Measurements from ENCODE around the gene DVL2.

DNA sequence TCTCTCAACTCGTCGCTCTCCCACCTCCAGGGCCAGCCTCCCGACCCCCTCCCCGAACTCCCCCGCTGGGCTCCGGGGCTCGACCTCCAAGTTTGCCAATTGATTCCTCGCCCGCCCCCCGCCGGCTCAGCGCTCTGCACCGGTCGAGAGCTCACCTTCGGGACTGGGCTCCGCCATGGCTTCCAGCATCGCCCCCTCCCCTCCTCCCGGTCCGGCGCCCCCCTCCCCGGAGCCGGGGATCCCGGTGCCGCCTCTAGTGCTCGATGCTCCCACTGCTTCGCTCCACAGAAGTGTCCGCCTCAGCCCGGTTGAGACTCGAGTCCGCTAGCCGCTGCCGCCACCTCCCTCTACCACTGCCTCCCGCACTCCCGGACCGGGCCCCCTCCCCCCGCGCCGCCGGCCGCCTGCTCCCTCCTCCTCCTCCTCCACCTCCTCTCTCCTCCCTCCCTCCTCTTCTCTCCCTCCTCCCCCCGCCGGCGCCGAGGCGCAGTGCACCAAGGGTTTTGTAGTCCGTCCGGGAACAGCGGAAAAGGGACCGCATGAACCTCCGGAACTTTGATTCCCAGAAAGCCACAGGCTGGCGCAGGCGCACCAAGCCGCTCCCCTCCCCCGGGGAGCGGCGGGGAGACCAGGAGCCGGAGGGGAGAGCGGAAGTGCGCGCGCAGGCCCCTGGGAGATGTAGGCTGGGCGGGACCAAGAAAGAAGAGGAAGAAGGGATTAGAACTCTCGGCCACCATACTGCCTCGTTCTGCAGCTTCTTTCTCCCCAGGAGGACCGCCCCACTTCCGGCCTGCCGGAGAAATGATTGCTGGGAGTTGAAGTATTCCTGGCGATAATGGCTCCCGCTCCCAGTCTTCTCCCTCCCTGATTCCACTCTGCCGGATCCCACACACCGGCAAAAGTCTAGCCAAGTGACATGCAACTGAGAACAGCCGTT is 5.0 kb upstream of the DVL2 start, which contains the start of gene PHF23:
- TF ChIP-seq, protein P1, sequence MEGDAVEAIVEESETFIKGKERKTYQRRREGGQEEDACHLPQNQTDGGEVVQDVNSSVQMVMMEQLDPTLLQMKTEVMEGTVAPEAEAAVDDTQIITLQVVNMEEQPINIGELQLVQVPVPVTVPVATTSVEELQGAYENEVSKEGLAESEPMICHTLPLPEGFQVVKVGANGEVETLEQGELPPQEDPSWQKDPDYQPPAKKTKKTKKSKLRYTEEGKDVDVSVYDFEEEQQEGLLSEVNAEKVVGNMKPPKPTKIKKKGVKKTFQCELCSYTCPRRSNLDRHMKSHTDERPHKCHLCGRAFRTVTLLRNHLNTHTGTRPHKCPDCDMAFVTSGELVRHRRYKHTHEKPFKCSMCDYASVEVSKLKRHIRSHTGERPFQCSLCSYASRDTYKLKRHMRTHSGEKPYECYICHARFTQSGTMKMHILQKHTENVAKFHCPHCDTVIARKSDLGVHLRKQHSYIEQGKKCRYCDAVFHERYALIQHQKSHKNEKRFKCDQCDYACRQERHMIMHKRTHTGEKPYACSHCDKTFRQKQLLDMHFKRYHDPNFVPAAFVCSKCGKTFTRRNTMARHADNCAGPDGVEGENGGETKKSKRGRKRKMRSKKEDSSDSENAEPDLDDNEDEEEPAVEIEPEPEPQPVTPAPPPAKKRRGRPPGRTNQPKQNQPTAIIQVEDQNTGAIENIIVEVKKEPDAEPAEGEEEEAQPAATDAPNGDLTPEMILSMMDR (IDR thresholded peaks at IDR 0.05): peak in 3 of 4 experiments; percentile 27 to 78 (median 33)
- peak; percentile 99 for TF ChIP-seq POLR2AphosphoS5 (IDR thresholded peaks at IDR 0.05)
- TF ChIP-seq POLR2A (IDR thresholded peaks at IDR 0.05): peak; percentile 89

All from prostate gland (tissue), 2 donors.